NCI-H2196 treated with DMSO at 0.1 percent for 48 hours (cell line): ENCODE data around the gene SIDT1.

Experiments used
- DNase-seq: peaks from one replicate; lab custom pipeline; 2025; ENCODE audit not compliant: unreplicated experiment; lab: John Stamatoyannopoulos, UW

SIDT1 gene

DNA sequence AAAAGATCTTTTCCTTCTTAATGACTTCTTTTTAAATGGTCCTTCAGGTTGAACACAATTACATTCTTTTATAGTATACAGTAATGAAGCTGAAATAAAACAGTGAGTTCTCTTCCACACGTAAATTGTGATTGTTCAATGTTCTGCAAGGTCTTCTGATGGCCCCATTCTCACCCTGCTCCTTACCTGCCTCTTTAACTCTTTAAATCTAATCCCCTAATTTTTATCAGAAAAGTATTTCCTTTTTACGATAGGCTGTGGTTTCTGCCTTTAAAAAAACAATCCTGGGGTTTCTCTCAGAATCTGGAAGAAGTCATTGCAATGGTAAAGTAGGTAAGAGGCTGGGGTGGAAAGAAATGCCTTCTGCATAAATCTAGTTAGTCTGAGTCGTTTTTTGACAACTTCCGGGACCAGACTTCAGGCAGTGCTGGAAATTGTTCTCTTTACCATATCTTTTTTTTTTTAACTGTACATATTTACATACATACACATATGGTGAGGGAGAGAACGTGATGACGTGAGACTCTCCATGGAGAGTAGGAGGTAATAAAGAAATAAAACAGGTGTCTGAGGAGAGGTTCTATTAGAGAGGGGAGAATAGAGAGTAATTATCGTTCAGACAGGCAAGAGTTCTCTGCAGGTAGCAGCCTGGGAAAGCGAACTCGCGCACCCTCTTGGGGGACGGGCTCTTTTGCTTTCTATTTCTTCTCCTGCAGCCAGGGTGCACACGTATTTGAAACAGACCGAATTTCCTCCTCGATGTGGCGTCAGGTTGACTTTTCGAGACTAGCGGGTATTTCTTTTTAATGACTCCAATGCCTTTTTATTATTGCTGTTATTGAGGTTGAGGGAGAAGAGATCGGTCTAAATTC is at the start of gene SIDT1:
Gene SIDT1, plus strand, starts transcription at position 730 of the 872 bp plus-strand sequence. CDS start 467 bp downstream, outside the sequence.
- DNase-seq: no peak

- DNase-seq: no peak
These were observed 47.2 kb upstream of the SIDT1 start for GRCh38 chr3:113485161-113485609.

DNA sequence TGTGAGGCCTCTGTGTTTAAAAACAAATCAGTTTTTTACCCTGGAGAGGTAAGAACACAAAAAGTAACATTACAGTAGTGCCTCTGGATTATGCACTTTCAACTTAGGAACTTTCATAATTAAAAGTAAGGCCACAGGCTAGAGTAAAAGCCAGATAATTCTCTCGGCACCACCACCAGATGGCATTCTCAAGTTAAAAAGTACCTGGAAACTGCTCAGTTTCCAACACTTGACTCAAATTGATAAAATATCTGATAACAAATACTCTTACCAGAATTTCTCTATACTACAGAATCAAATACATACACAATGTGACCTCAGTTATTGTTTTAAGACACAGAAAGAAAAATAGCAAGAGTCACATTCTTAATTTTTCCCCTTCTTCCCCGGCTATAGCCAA is 37.3 kb upstream of the SIDT1 start:
- DNase-seq: peak; percentile 33

GRCh38 chr3:113496924-113497323 is 35.4 kb upstream of the SIDT1 start:
- DNase-seq: no peak

GRCh38 chr3:113498221-113499005 is 33.9 kb upstream of the SIDT1 start:
- DNase-seq: no peak

DNA sequence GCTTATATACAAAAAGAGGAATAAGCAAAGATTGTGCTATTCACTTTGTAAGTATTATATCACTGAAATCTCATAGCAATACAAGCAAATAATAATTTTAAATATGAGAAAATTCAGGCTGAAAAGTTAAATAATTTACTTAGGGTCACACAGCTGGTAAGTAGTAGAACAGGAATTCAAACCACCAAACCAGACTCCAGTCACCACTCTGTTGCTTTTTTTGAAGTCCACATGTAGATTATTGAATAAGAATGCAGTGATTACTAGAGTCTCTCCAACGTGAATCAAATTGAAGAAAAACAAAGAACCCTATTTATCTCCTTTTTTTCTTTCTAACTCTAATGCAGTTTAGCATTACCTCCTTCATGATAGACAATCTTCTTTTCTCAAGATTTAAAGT is 33.3 kb upstream of the SIDT1 start:
- no peak for DNase-seq

DNA sequence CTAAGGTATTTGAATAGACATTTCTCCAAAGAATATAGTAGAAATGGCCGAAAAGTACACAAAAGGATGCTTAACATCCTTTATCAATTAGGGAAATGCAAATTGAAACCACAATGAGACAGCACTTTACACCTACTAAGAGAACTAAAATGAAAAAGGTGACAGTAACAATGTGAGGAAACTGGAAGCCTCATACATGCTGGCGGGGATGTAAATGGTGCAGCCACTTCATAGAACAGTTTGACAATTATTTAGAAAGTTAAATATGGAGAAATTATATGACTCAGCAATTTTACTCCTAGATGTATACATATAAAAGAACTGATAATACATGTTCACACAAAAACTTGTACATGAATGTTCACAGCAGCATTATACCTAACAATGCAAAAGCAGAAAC is 30.8 kb upstream of the SIDT1 start:
- DNase-seq: no peak

GRCh38 chr3:113505867-113506266 is 26.5 kb upstream of the SIDT1 start:
- no peak for DNase-seq

GRCh38 chr3:113507501-113508067 is 24.8 kb upstream of the SIDT1 start:
- no peak for DNase-seq

GRCh38 chr3:113508966-113509365 is 23.4 kb upstream of the SIDT1 start:
- no peak for DNase-seq

GRCh38 chr3:113514265-113514769 is 18.0 kb upstream of the SIDT1 start:
- DNase-seq: no peak

GRCh38 chr3:113516115-113516505 is 16.2 kb upstream of the SIDT1 start:
- DNase-seq: no peak

DNA sequence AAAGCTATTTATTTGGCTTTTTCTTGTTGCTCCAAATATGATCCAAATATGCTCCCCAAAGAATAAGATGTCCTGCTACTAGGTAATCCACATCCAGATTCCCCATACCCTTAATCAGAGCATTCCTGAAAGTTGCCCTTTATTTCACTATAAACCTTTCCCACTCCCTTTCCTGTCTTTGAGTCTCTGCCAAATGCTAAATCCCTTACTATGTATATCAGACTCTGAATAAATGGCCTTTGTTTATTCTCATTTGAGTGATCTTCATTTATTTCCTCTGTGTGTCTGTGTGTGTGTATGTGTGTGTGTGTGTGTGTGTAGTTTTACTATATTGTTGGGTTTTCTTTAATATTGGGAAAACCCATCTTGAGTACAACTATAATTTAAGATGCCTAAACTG is 10.4 kb upstream of the SIDT1 start:
- no peak for DNase-seq

- DNase-seq: no peak
These were observed 9.1 kb upstream of the SIDT1 start for GRCh38 chr3:113523241-113523640.

- no peak for DNase-seq
These were observed 561 bp downstream of the SIDT1 start for GRCh38 chr3:113532698-113533533.

GRCh38 chr3:113533534-113533892 is 1.2 kb downstream of the SIDT1 start:
- no peak for DNase-seq

DNA sequence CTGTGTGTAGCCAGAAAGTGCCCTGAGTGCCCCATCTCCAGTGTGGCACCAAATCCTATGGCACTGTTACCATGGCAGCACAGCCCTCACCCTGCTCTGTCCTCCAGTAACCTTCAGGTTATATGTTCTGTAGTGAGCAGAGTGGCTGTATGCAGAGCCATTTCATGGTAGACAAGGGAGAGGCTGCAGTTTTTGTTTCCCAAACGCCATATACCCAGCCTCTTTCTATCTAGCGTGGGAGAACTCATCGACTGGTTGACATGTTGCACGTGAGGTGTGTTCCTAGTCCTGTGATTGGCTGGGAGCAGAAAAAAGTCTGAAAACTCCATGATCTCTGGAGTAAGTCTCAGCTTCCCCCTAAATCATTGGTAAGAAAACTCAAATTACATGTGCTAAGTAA is 2.0 kb downstream of the SIDT1 start:
- DNase-seq: no peak

- no peak for DNase-seq
These were observed 3.5 kb downstream of the SIDT1 start for GRCh38 chr3:113535898-113536297.

DNA sequence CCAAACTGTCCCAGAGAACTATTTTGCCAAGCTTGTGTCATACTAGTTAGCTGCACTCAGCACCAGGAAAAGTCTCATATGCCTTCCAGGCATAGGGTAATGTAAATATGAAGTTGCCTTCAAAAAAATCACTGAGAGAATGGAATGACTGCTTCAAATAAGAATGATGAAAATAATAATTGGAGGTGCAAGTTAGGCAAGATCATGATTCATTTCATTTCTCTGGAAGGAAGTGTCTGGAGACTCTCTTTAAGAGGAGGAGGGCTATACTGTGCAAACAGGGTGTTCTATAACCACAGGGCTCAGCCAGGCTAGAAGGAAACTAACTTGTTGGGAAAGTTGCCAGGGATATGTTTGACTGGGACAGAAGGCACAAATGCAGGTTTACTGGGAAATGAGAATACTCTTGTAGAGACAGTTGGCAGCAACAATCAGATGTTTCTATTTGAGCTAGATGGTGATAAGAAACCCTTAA is 4.3 kb downstream of the SIDT1 start:
- peak; percentile 68 for DNase-seq

GRCh38 chr3:113537155-113537554 is 4.8 kb downstream of the SIDT1 start:
- no peak for DNase-seq

DNA sequence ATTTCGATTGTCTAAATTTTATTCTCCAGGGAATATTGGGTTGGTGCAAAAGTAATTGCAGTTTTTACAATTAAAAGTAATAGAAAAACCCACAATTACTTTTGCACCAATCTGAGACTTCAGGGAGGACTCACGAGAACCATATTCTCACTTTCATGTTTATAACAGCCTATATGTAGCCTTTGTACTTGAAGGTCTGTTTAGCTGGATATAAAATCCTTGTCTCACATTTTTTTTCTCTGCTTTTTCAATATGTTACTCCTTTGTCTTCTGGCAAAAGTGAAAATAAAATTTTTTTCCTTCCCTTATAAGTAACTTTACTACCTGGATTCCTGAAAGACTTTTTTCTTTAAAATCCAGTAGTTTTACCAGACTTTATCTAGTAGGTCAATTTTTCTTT is 9.2 kb downstream of the SIDT1 start:
- DNase-seq: no peak
